Measurements from ENCODE around the gene HES4.

The HES4 gene, protein sequence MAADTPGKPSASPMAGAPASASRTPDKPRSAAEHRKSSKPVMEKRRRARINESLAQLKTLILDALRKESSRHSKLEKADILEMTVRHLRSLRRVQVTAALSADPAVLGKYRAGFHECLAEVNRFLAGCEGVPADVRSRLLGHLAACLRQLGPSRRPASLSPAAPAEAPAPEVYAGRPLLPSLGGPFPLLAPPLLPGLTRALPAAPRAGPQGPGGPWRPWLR

DNA sequence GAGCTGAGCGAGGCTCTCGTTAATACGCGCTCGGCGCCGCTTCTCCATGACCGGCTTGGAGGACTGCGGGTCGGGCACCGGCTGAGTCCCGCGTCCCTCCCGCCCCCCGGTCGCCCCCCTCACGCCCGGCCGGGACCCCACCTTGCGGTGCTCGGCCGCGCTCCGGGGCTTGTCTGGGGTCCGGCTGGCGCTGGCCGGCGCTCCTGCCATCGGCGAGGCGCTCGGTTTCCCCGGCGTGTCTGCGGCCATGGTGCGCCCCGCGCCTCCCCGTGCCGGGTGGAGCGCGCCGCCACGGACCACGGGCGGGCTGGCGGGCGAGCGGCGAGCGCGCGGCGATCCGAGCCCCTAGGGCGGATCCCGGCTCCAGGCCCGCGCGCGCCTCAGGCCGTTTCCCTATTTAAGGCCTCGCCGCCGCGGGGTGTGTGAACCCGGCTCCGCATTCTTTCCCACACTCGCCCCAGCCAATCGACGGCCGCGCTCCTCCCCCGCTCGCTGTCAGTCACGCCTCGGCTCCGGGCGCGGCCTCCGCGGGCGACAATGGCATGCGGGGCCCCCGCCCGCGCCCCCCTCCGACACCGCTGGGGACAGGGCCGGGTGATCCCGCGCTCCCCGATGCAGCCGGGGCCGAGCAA is at the start of gene HES4:
HES4 (minus strand) TSS at position 373 of the 632 bp plus-strand sequence; CDS start at position 249, 124 bp downstream.
- H3K4me3 ChIP-seq (ENCODE audit: low read length) = peak within 1 kb of the TSS; percentile 70
- peak within 1 kb of the TSS; percentile 98 for H3K27ac ChIP-seq (ENCODE audit: low read depth, low read length)
- H3K36me3 ChIP-seq (ENCODE audit: control insufficient read depth, insufficient read depth, low read length) = no peaks in the 10 kb centered on the region
- H3K27me3 ChIP-seq (ENCODE audit: control insufficient read depth, insufficient read depth, low read length) = peaks cover 7% of the 10 kb centered on the region
- H3K9ac ChIP-seq (ENCODE audit: low read length) = peak within 1 kb of the TSS; percentile 30
- H3K4me1 ChIP-seq (ENCODE audit: control insufficient read depth, insufficient read depth, low read length) = no peaks in the 10 kb centered on the region

DNA sequence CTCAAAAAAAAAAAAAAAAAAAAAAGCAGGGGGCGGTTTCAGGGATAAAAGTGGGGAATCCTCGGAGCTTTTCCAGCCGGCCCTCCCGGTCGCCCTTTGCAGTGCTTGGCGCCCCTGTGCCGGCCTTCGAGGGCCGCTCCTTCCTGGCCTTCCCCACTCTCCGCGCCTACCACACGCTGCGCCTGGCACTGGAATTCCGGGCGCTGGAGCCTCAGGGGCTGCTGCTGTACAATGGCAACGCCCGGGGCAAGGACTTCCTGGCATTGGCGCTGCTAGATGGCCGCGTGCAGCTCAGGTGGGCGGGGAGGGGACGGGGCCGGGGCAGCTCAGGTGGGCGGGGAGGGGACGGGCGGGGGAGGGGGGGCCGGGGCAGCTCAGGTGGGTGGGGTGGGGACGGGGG is 48.9 kb upstream of the HES4 start:
- peaks cover 6% of the 10 kb centered on the region for H3K36me3 ChIP-seq (ENCODE audit: control insufficient read depth, insufficient read depth, low read length)
- no peaks in the 10 kb centered on the region for H3K27me3 ChIP-seq (ENCODE audit: control insufficient read depth, insufficient read depth, low read length)
- no peak overlapping the region for H3K27ac ChIP-seq (ENCODE audit: low read depth, low read length)
- H3K4me3 ChIP-seq (ENCODE audit: low read length) = no peak overlapping the region
- no peaks in the 10 kb centered on the region for H3K4me1 ChIP-seq (ENCODE audit: control insufficient read depth, insufficient read depth, low read length)
- no peak overlapping the region for H3K9ac ChIP-seq (ENCODE audit: low read length)

DNA sequence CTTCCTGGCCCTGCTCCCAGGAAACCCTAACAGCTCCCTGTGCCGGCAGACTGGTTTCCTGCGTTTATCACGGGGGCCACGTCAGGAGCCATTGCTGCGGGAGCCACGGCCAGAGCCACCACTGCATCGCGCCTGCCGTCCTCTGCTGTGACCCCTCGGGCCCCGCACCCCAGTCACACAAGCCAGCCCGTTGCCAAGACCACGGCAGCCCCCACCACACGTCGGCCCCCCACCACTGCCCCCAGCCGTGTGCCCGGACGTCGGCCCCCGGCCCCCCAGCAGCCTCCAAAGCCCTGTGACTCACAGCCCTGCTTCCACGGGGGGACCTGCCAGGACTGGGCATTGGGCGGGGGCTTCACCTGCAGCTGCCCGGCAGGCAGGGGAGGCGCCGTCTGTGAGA is 48.1 kb upstream of the HES4 start:
- Histone ChIP-seq H3K27me3 (ENCODE audit: control insufficient read depth, insufficient read depth, low read length) (no peaks in the 10 kb centered on the region), H3K27ac (ENCODE audit: low read depth, low read length) (no peak overlapping the region), H3K36me3 (ENCODE audit: control insufficient read depth, insufficient read depth, low read length) (peaks cover 3% of the 10 kb centered on the region), H3K4me3 (ENCODE audit: low read length) (no peak overlapping the region), H3K9ac (ENCODE audit: low read length) (no peak overlapping the region), H3K4me1 (ENCODE audit: control insufficient read depth, insufficient read depth, low read length) (no peaks in the 10 kb centered on the region)

DNA sequence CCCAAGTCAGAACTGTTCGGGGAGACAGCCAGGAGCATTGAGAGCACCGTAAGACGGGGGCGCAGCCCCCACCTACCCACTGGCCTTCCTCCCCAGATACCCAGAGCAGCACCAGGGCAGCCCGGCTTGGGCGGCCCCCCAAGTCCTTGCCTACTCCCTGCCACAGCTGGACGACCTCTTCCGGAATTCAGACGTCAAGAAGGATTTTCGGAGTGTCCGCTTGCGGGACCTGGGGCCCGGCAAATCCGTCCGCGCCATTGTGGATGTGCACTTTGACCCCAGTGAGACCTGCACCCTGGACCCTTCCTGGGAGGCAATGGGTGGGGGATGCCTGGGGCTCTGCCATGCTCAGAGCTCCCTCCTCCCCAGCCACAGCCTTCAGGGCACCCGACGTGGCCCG is 47.5 kb upstream of the HES4 start:
- H3K36me3 ChIP-seq (ENCODE audit: control insufficient read depth, insufficient read depth, low read length) = no peaks in the 10 kb centered on the region
- H3K27me3 ChIP-seq (ENCODE audit: control insufficient read depth, insufficient read depth, low read length) = no peaks in the 10 kb centered on the region

DNA sequence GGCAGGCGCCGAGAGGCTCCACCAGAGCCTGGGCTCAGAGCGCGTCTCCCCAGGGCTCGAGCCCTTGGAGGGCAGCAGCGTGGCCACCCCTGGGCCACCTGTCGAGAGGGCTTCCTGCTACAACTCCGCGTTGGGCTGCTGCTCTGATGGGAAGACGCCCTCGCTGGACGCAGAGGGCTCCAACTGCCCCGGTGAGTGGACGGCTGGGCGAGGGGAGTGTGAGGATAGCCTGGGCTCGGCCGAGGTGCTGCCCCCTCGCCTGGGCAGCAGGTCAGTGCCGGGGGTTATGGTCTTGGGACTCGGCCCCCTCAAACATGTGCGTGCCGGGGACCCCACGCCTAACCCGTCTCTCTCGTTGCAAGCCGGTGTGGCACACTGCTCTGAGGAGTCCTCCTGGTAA is 46.9 kb upstream of the HES4 start:
- H3K27me3 ChIP-seq (ENCODE audit: control insufficient read depth, insufficient read depth, low read length) = no peaks in the 10 kb centered on the region
- H3K36me3 ChIP-seq (ENCODE audit: control insufficient read depth, insufficient read depth, low read length) = no peaks in the 10 kb centered on the region
- H3K27ac ChIP-seq (ENCODE audit: low read depth, low read length) = no peak overlapping the region
- H3K4me3 ChIP-seq (ENCODE audit: low read length) = no peak overlapping the region
- no peaks in the 10 kb centered on the region for H3K4me1 ChIP-seq (ENCODE audit: control insufficient read depth, insufficient read depth, low read length)
- no peak overlapping the region for H3K9ac ChIP-seq (ENCODE audit: low read length)

More for the DNA sequence above, 47.5 kb upstream of the HES4 start:
- no peak overlapping the region for H3K4me3 ChIP-seq (ENCODE audit: low read length)
- no peak overlapping the region for H3K9ac ChIP-seq (ENCODE audit: low read length)
- no peaks in the 10 kb centered on the region for H3K4me1 ChIP-seq (ENCODE audit: control insufficient read depth, insufficient read depth, low read length)
- H3K27ac ChIP-seq (ENCODE audit: low read depth, low read length) = no peak overlapping the region

DNA sequence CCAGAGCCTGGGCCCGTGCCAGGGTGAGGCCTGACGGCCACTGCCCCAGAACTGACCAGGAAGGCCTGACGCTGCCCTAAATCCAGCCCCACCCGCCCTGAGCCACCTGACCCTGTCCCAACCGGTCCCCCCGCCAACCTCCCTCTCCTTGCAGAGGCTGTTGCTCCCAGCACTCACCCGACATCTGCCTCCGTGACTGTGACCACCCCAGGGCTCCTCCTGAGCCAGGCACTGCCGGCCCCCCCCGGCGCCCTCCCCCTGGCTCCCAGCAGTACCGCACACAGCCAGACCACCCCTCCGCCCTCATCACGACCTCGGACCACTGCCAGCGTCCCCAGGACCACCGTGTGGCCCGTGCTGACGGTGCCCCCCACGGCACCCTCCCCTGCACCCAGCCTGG is 46.3 kb upstream of the HES4 start:
- Histone ChIP-seq H3K9ac (ENCODE audit: low read length) (no peak overlapping the region), H3K4me1 (ENCODE audit: control insufficient read depth, insufficient read depth, low read length) (no peaks in the 10 kb centered on the region), H3K4me3 (ENCODE audit: low read length) (no peak overlapping the region), H3K27ac (ENCODE audit: low read depth, low read length) (no peak overlapping the region), H3K36me3 (ENCODE audit: control insufficient read depth, insufficient read depth, low read length) (no peaks in the 10 kb centered on the region), H3K27me3 (ENCODE audit: control insufficient read depth, insufficient read depth, low read length) (no peaks in the 10 kb centered on the region)

DNA sequence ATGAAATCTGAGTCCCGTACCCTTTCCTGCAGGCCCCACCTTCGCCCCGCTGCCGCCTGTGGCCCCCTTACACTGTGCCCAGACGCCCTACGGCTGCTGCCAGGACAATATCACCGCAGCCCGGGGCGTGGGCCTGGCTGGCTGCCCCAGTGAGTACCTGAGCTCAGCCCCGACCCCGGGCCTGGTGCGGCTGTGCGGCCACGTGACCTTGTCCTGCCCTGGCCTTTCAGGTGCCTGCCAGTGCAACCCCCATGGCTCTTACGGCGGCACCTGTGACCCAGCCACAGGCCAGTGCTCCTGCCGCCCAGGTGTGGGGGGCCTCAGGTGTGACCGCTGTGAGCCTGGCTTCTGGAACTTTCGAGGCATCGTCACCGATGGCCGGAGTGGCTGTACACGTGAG is 45.2 kb upstream of the HES4 start:
- Histone ChIP-seq H3K4me3 (ENCODE audit: low read length) (no peak overlapping the region), H3K36me3 (ENCODE audit: control insufficient read depth, insufficient read depth, low read length) (no peaks in the 10 kb centered on the region), H3K27me3 (ENCODE audit: control insufficient read depth, insufficient read depth, low read length) (no peaks in the 10 kb centered on the region), H3K27ac (ENCODE audit: low read depth, low read length) (no peak overlapping the region), H3K4me1 (ENCODE audit: control insufficient read depth, insufficient read depth, low read length) (peaks cover 4% of the 10 kb centered on the region), H3K9ac (ENCODE audit: low read length) (no peak overlapping the region)

DNA sequence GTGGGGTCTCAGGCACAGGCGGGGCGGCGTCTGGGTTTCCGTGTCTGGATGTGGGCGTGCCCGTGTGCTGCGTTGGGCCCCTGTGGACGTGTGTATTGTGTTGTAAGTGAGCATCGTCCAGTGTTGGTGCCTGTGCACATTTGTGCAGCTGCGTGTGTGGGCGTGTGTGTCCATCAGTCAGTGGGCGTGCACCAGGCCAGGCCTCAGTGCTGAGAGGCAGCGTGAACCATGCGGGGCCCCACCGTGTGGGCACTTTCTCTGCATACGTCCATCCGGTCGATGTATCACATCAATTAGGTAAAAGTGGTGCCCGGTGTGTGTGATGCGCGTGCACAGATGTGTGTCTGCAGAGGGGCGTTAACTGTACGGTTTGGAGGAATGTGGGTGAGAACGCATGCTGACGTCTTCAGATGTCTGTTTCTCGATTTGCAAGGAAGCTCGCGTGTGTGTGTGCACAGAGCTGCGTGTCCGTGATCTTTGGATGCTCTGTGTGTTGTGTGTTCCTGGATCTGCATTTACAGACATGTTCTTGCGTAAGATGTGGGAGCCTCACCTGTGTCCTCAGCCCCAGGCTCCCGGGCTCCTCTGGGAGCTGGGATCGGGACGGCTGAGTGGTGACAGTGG is 44.7 kb upstream of the HES4 start:
- Histone ChIP-seq H3K36me3 (ENCODE audit: control insufficient read depth, insufficient read depth, low read length) (no peaks in the 10 kb centered on the region), H3K27me3 (ENCODE audit: control insufficient read depth, insufficient read depth, low read length) (peaks cover 4% of the 10 kb centered on the region), H3K9ac (ENCODE audit: low read length) (no peak overlapping the region), H3K4me3 (ENCODE audit: low read length) (no peak overlapping the region), H3K4me1 (ENCODE audit: control insufficient read depth, insufficient read depth, low read length) (peaks cover 8% of the 10 kb centered on the region), H3K27ac (ENCODE audit: low read depth, low read length) (no peak overlapping the region)

DNA sequence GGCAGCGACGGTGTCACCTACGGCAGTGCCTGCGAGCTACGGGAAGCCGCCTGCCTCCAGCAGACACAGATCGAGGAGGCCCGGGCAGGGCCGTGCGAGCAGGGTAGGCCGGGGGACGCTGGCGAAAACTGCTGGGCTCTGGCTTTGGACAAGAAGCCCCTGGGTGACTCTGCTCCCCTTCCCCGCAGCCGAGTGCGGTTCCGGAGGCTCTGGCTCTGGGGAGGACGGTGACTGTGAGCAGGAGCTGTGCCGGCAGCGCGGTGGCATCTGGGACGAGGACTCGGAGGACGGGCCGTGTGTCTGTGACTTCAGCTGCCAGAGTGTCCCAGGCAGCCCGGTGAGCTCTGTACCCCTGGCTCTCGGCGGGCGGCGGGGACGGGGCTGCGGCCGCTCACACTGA is 44.0 kb upstream of the HES4 start:
- Histone ChIP-seq H3K27me3 (ENCODE audit: control insufficient read depth, insufficient read depth, low read length) (peaks cover 4% of the 10 kb centered on the region), H3K4me1 (ENCODE audit: control insufficient read depth, insufficient read depth, low read length) (peaks cover 8% of the 10 kb centered on the region), H3K9ac (ENCODE audit: low read length) (no peak overlapping the region), H3K27ac (ENCODE audit: low read depth, low read length) (no peak overlapping the region), H3K4me3 (ENCODE audit: low read length) (no peak overlapping the region), H3K36me3 (ENCODE audit: control insufficient read depth, insufficient read depth, low read length) (no peaks in the 10 kb centered on the region)

DNA sequence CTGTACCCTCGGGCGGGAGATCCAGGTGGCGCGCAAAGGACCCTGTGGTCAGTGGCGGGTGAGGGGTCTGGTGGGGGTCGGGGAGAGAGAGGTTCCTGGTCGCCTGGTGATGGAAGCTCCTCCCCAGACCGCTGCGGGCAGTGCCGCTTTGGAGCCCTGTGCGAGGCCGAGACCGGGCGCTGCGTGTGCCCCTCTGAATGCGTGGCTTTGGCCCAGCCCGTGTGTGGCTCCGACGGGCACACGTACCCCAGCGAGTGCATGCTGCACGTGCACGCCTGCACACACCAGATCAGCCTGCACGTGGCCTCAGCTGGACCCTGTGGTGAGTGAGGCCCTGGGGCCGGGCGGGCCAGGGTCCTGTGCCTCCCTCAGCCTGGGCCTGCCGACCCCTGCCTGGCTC is 43.5 kb upstream of the HES4 start:
- Histone ChIP-seq H3K27ac (ENCODE audit: low read depth, low read length) (no peak overlapping the region), H3K4me1 (ENCODE audit: control insufficient read depth, insufficient read depth, low read length) (peaks cover 8% of the 10 kb centered on the region), H3K9ac (ENCODE audit: low read length) (no peak overlapping the region), H3K36me3 (ENCODE audit: control insufficient read depth, insufficient read depth, low read length) (no peaks in the 10 kb centered on the region), H3K27me3 (ENCODE audit: control insufficient read depth, insufficient read depth, low read length) (peaks cover 7% of the 10 kb centered on the region), H3K4me3 (ENCODE audit: low read length) (no peak overlapping the region)

DNA sequence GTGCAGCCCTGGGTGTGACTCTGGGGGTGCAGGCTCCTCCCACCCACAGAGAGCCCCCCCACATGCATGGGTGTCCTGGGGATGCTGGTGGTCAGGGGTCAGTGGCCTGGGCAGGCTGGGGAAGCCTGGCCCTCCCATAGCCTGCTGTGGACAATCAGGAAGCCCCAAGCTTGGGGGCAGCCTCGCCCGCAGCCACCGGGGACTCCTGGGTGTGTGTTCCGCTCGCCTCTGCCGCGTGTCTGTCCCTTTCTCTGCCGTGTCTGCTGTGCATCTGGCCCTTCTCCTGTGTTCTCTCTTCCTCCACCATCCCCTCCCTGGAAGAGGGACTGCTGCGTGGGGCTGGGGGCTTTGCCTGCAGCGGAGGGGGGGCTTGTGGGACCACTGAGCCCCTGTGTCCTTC is 42.9 kb upstream of the HES4 start:
- Histone ChIP-seq H3K27ac (ENCODE audit: low read depth, low read length) (no peak overlapping the region), H3K4me1 (ENCODE audit: control insufficient read depth, insufficient read depth, low read length) (peaks cover 8% of the 10 kb centered on the region), H3K36me3 (ENCODE audit: control insufficient read depth, insufficient read depth, low read length) (no peaks in the 10 kb centered on the region), H3K9ac (ENCODE audit: low read length) (no peak overlapping the region), H3K4me3 (ENCODE audit: low read length) (no peak overlapping the region), H3K27me3 (ENCODE audit: control insufficient read depth, insufficient read depth, low read length) (peaks cover 7% of the 10 kb centered on the region)

DNA sequence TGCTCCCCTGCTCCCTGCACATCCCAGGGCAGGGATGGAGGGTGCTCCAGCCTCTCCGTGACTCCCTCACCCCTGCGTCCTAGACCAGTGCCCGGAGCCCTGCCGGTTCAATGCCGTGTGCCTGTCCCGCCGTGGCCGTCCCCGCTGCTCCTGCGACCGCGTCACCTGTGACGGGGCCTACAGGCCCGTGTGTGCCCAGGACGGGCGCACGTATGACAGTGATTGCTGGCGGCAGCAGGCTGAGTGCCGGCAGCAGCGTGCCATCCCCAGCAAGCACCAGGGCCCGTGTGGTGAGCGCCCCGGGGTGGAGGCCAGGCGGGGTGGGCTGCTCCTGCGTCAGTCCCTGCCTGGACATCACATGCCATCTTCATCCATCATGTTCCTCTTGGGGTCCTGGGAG is 42.0 kb upstream of the HES4 start:
- peaks cover 8% of the 10 kb centered on the region for H3K4me1 ChIP-seq (ENCODE audit: control insufficient read depth, insufficient read depth, low read length)
- peaks cover 7% of the 10 kb centered on the region for H3K27me3 ChIP-seq (ENCODE audit: control insufficient read depth, insufficient read depth, low read length)
- no peak overlapping the region for H3K9ac ChIP-seq (ENCODE audit: low read length)
- no peak overlapping the region for H3K27ac ChIP-seq (ENCODE audit: low read depth, low read length)
- H3K36me3 ChIP-seq (ENCODE audit: control insufficient read depth, insufficient read depth, low read length) = no peaks in the 10 kb centered on the region
- no peak overlapping the region for H3K4me3 ChIP-seq (ENCODE audit: low read length)

DNA sequence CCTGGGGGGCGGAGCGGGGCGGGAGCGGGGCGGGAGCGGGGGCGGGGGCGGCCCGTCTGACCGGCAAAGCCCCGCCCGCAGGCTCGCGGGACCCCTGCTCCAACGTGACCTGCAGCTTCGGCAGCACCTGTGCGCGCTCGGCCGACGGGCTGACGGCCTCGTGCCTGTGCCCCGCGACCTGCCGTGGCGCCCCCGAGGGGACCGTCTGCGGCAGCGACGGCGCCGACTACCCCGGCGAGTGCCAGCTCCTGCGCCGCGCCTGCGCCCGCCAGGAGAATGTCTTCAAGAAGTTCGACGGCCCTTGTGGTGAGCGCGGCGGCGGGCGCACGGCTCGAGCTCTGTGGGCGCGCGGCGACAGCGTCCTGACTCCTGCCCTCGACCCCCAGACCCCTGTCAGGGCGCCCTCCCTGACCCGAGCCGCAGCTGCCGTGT is 41.2 kb upstream of the HES4 start:
- Histone ChIP-seq H3K36me3 (ENCODE audit: control insufficient read depth, insufficient read depth, low read length) (no peaks in the 10 kb centered on the region), H3K27ac (ENCODE audit: low read depth, low read length) (no peak overlapping the region), H3K4me1 (ENCODE audit: control insufficient read depth, insufficient read depth, low read length) (peaks cover 8% of the 10 kb centered on the region), H3K9ac (ENCODE audit: low read length) (no peak overlapping the region), H3K4me3 (ENCODE audit: low read length) (no peak overlapping the region), H3K27me3 (ENCODE audit: control insufficient read depth, insufficient read depth, low read length) (peaks cover 7% of the 10 kb centered on the region)

Data from rectal smooth muscle tissue (tissue), 1 donor.